WERI-Rb-1 (cell line): ENCODE results near the gene ADH7.

Experiments used
- DNase-seq: peaks from one replicate; pipeline ENCODE4 v3.0.0-alpha.2; 2020
- H3K27ac ChIP-seq: fragments of 250-450 bp; sonication (Bioruptor Pico); 2 replicates; pipeline ENCODE4 v1.5.1; 2020; ENCODE audit warnings: mild to moderate bottlenecking, moderate library complexity
- H3K27me3 ChIP-seq: fragments of 250-450 bp; sonication (Bioruptor Pico); 2 replicates; pipeline ENCODE4 v1.5.1; 2021; ENCODE audit warnings: mild to moderate bottlenecking, low read depth, moderate library complexity; ENCODE audit not compliant: insufficient read depth, severe bottlenecking
- H3K36me3 ChIP-seq: fragments of 250-450 bp; sonication (Bioruptor Pico); 2 replicates; pipeline ENCODE4 v1.5.1; 2020; ENCODE audit warnings: mild to moderate bottlenecking, moderate library complexity
- H3K4me3 ChIP-seq: 2 replicates; pipeline ENCODE4 v1.5.1; 2011; ENCODE audit warnings: low read depth, mild to moderate bottlenecking, control low read depth, low read length
- H3K9me3 ChIP-seq: fragments of 250-450 bp; sonication (Bioruptor Pico); 2 replicates; pipeline ENCODE4 v1.5.1; 2021; ENCODE audit warnings: mild to moderate bottlenecking, moderate library complexity; ENCODE audit not compliant: severe bottlenecking
- TF ChIP-seq, protein P1 (sequence below): IDR thresholded peaks from 2 replicates; pipeline ENCODE4 v1.5.1; 2011; ENCODE audit warnings: low read depth, mild to moderate bottlenecking, control low read depth, inconsistent platforms, low read length

ADH7 gene

GRCh38 chr4:99467887-99468286 is 32.7 kb upstream of the ADH7 start:
- Histone ChIP-seq H3K36me3 (no peaks in the 10 kb centered on the region), H3K4me3 (no peak overlapping the region), H3K9me3 (no peaks in the 10 kb centered on the region), H3K27me3 (no peaks in the 10 kb centered on the region), H3K27ac (no peak overlapping the region)
- TF ChIP-seq, protein P1, sequence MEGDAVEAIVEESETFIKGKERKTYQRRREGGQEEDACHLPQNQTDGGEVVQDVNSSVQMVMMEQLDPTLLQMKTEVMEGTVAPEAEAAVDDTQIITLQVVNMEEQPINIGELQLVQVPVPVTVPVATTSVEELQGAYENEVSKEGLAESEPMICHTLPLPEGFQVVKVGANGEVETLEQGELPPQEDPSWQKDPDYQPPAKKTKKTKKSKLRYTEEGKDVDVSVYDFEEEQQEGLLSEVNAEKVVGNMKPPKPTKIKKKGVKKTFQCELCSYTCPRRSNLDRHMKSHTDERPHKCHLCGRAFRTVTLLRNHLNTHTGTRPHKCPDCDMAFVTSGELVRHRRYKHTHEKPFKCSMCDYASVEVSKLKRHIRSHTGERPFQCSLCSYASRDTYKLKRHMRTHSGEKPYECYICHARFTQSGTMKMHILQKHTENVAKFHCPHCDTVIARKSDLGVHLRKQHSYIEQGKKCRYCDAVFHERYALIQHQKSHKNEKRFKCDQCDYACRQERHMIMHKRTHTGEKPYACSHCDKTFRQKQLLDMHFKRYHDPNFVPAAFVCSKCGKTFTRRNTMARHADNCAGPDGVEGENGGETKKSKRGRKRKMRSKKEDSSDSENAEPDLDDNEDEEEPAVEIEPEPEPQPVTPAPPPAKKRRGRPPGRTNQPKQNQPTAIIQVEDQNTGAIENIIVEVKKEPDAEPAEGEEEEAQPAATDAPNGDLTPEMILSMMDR = no peak
- DNase-seq = no peak

- no peaks in the 10 kb centered on the region for H3K9me3 ChIP-seq
- H3K27me3 ChIP-seq = no peaks in the 10 kb centered on the region
- H3K4me3 ChIP-seq = no peak overlapping the region
- H3K36me3 ChIP-seq = no peaks in the 10 kb centered on the region
- H3K27ac ChIP-seq = no peak overlapping the region
- TF ChIP-seq, protein P1 = no peak
- DNase-seq = no peak
Measured at GRCh38 chr4:99463566-99463965, 28.4 kb upstream of the ADH7 start.

GRCh38 chr4:99462875-99463464 is 27.8 kb upstream of the ADH7 start:
- TF ChIP-seq, protein P1 = peak; percentile 75
- no peak overlapping the region for H3K4me3 ChIP-seq
- H3K9me3 ChIP-seq = no peaks in the 10 kb centered on the region
- DNase-seq = peak; percentile 76
- H3K27me3 ChIP-seq = no peaks in the 10 kb centered on the region
- no peaks in the 10 kb centered on the region for H3K36me3 ChIP-seq
- H3K27ac ChIP-seq = no peak overlapping the region

DNA sequence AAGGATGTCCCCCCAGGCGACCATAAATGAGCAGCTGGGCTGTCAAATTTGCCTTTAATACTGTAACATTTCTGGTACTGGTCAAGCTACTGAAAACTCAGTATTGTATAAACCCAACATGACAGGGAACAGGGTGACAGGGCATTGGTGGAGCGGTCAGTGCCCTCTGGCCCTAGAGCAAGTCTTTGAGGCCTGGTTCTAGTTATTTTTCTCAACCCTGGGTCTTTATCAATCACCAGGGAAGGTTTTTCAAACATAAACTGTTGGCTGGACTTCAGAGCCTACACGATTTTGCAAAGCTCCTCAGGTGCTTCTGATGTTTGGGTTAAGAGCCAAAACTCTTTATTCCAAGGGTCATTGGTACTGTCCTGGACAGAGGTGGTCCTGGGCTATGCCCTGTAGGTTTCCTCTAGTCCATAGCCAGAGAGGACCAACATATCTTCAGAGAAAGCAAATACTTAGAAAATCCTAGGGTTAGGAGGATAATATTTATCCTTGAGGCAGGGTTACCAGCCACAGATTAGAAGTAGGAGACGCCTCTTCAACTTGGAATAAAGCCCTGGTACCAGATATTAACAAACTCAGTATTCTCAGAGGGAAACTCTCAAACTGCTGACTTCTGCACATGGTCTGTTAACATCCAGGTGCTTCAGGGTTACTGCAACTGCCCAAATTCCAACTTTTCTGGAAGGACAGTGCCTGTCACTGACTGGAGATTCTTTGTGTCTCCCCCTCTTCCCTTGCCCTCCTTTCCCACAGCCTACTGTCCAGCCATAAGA is 26.7 kb upstream of the ADH7 start:
- no peaks in the 10 kb centered on the region for H3K27me3 ChIP-seq
- TF ChIP-seq, protein P1 = no peak
- no peak for DNase-seq
- H3K9me3 ChIP-seq = no peaks in the 10 kb centered on the region
- no peaks in the 10 kb centered on the region for H3K36me3 ChIP-seq
- H3K27ac ChIP-seq = no peak overlapping the region
- no peak overlapping the region for H3K4me3 ChIP-seq

- TF ChIP-seq, protein P1 = no peak
- Histone ChIP-seq H3K27me3 (no peaks in the 10 kb centered on the region), H3K36me3 (no peaks in the 10 kb centered on the region), H3K9me3 (no peaks in the 10 kb centered on the region), H3K27ac (no peak overlapping the region), H3K4me3 (no peak overlapping the region)
- DNase-seq = no peak
Measured at GRCh38 chr4:99459546-99460042, 24.5 kb upstream of the ADH7 start.
